IMR-90 (cell line): ENCODE measurements around the gene CNTNAP1. TPM values are rescaled to one million over a fixed set of nuclear protein-coding genes. Genes with fewer than 3 reads are reported as not detected.

Experiments used
- ATAC-seq: fragments of 200-7000 bp; cut with Tn5 transposase; 2 replicates; pipeline ENCODE4 v1.9.1; 2020; ENCODE audit warnings: low read depth, mild to moderate bottlenecking, moderate library complexity
- BruUV-seq: library from RNA; stranded (reverse); fragments of 400-500 nt; replicated peaks from 2 replicates; lab custom pipeline; 2021; lab: Mats Ljungman, UMichigan
- CTCF ChIA-PET: fragments of 300-600 bp; formaldehyde crosslinking; extraction: SDS; loops from one replicate; lab custom pipeline; 2021; ENCODE audit warnings: antibody characterized with exemption; lab: Yijun Ruan, JAX
- POLR2A ChIA-PET: fragments of 300-600 bp; sonication (Branson Sonifier 250); formaldehyde crosslinking; loops from one replicate; lab custom pipeline; 2022; ENCODE audit warnings: antibody characterized with exemption; ENCODE audit not compliant: unreplicated experiment; lab: Charles Lee
- DNase-seq: peaks from one replicate; pipeline ENCODE4 v3.0.0; 2013
- H2AFZ ChIP-seq: replicated peaks from 2 replicates; pipeline ENCODE3; 2013; ENCODE audit warnings: low read length, mild to moderate bottlenecking; ENCODE audit not compliant: poor library complexity
- H2AK5ac ChIP-seq: 2 replicates; pipeline ENCODE4 v1.6.1; 2013; ENCODE audit warnings: low read depth, low read length, inconsistent platforms
- H2AK9ac ChIP-seq: replicated peaks from 2 replicates; pipeline ENCODE3; 2013; ENCODE audit warnings: mild to moderate bottlenecking, low read depth, low read length, moderate library complexity; ENCODE audit not compliant: poor library complexity
- H2BK120ac ChIP-seq: 2 replicates; pipeline ENCODE4 v1.6.1; 2013; ENCODE audit warnings: low read depth, low read length, inconsistent platforms
- H2BK15ac ChIP-seq: 3 replicates; pipeline ENCODE4 v1.6.1; 2013; ENCODE audit warnings: low read depth, low read length, inconsistent platforms
- H2BK20ac ChIP-seq: 2 replicates; pipeline ENCODE4 v1.6.1; 2013; ENCODE audit warnings: low read depth, mild to moderate bottlenecking, inconsistent platforms, low read length, moderate library complexity
- H2BK5ac ChIP-seq: 2 replicates; pipeline ENCODE4 v1.6.1; 2013; ENCODE audit warnings: mild to moderate bottlenecking, low read depth, low read length, inconsistent platforms; ENCODE audit not compliant: poor library complexity, severe bottlenecking
- H3K14ac ChIP-seq: replicated peaks from 2 replicates; pipeline ENCODE4 v1.6.1; 2013; ENCODE audit warnings: low read depth, low read length, inconsistent platforms
- H3K18ac ChIP-seq: 2 replicates; pipeline ENCODE4 v1.6.1; 2013; ENCODE audit warnings: low read depth, low read length, control low read depth
- H3K23ac ChIP-seq: 2 replicates; pipeline ENCODE4 v1.6.1; 2013; ENCODE audit warnings: low read depth, low read length, inconsistent platforms
- H3K27ac ChIP-seq: 2 replicates; pipeline ENCODE4 v1.5.1; 2013; ENCODE audit warnings: mild to moderate bottlenecking, control low read depth, low read length; ENCODE audit not compliant: insufficient read depth
- H3K27me3 ChIP-seq: 2 replicates; pipeline ENCODE4 v1.6.1; 2013; ENCODE audit warnings: low read length; ENCODE audit not compliant: control insufficient read depth, insufficient read depth
- H3K36me3 ChIP-seq: 2 replicates; pipeline ENCODE4 v1.6.1; 2013; ENCODE audit warnings: low read length, mixed read lengths; ENCODE audit not compliant: control insufficient read depth, insufficient read depth
- H3K4ac ChIP-seq: 2 replicates; pipeline ENCODE4 v1.6.1; 2013; ENCODE audit warnings: low read depth, low read length, inconsistent platforms
- H3K4me1 ChIP-seq: 2 replicates; pipeline ENCODE4 v1.6.1; 2013; ENCODE audit warnings: low read length, mixed read lengths; ENCODE audit not compliant: control insufficient read depth, insufficient read depth
- H3K4me2 ChIP-seq: 2 replicates; pipeline ENCODE4 v1.6.1; 2013; ENCODE audit warnings: low read depth, mild to moderate bottlenecking, control low read depth, low read length, moderate library complexity
- H3K4me3 ChIP-seq: 2 replicates; pipeline ENCODE4 v1.5.1; 2013; ENCODE audit warnings: low read depth, mild to moderate bottlenecking, control low read depth, low read length, moderate library complexity; ENCODE audit not compliant: insufficient read depth
- H3K56ac ChIP-seq: 2 replicates; pipeline ENCODE4 v1.6.1; 2013; ENCODE audit warnings: low read length, inconsistent platforms; ENCODE audit not compliant: insufficient read depth; ENCODE audit errors: extremely low read depth
- H3K79me1 ChIP-seq, 2 experiments: 2 replicates each; pipeline ENCODE4 v1.6.1; 2013; ENCODE audit warnings: low read length in 2 of 2, inconsistent platforms in 1 of 2, low read depth in 1 of 2
- H3K9ac ChIP-seq: 2 replicates; pipeline ENCODE4 v1.6.1; 2013; ENCODE audit warnings: low read depth, low read length, control low read depth
- H3K9me1 ChIP-seq: 2 replicates; pipeline ENCODE4 v1.6.1; 2013; ENCODE audit warnings: low read length, inconsistent platforms; ENCODE audit not compliant: insufficient read depth
- H3K9me3 ChIP-seq: 2 replicates; pipeline ENCODE4 v1.6.1; 2013; ENCODE audit warnings: low read length; ENCODE audit not compliant: control insufficient read depth, insufficient read depth
- H4K20me1 ChIP-seq: 2 replicates; pipeline ENCODE4 v1.6.1; 2013; ENCODE audit warnings: low read length, inconsistent platforms; ENCODE audit not compliant: insufficient read depth
- H4K5ac ChIP-seq: 2 replicates; pipeline ENCODE4 v1.6.1; 2013; ENCODE audit warnings: mild to moderate bottlenecking, low read depth, low read length, control low read depth
- H4K8ac ChIP-seq, 2 experiments: 2 replicates each; pipeline ENCODE4 v1.6.1; 2013; ENCODE audit warnings: low read depth in 2 of 2, low read length in 2 of 2, control low read depth in 1 of 2, inconsistent platforms in 1 of 2
- H4K91ac ChIP-seq: 2 replicates; pipeline ENCODE4 v1.6.1; 2013; ENCODE audit warnings: low read depth, low read length, inconsistent platforms; ENCODE audit not compliant: insufficient read depth
- BHLHE40 ChIP-seq: fragments of 150-350 bp; IDR thresholded peaks from 2 replicates; pipeline ENCODE4 v1.6.1; 2016; ENCODE audit warnings: mild to moderate bottlenecking, low read depth, low read length
- CEBPB ChIP-seq: IDR thresholded peaks from 2 replicates; pipeline ENCODE4 v1.6.1; 2012; ENCODE audit warnings: low read depth, low read length, improper control_type of control experiment
- CTCF ChIP-seq: conservative IDR thresholded peaks from 2 replicates; pipeline ENCODE4 v1.5.1; 2012; ENCODE audit warnings: mild to moderate bottlenecking, low read depth, low read length, improper control_type of control experiment
- MAZ ChIP-seq: IDR thresholded peaks from 2 replicates; pipeline ENCODE4 v1.6.1; 2012; ENCODE audit warnings: low read depth, mild to moderate bottlenecking, low read length, improper control_type of control experiment, moderate library complexity, borderline replicate concordance
- WGBS, 2 experiments: methylation state at CpG; one replicate each; pipeline versions ENCODE4 v1.1.5 to v1.1.7; 2013; ENCODE audit warnings: missing lambda C conversion rate in 2 of 2; ENCODE audit not compliant: insufficient read length in 1 of 2; ENCODE audit errors: extremely low coverage in 2 of 2; 5-methylcytosine and 5-hydroxymethylcytosine counted together
- dilution Hi-C: fragments of 300-500 bp; cut with HindIII; formaldehyde crosslinking; loops from one replicate; pipeline ENCODE4 v1.14.3; 2018; ENCODE audit warnings: low sequenced_read_pairs; ENCODE audit not compliant: unreplicated experiment
- in situ Hi-C: fragments of 300-500 bp; cut with MboI; formaldehyde crosslinking; loops from 3 replicates; pipeline ENCODE4 v1.14.3; 2019; ENCODE audit warnings: low sequenced_read_pairs, inconsistent platforms, mixed read lengths
- intact Hi-C: fragments of 100-400 bp; cut with micrococcal nuclease; formaldehyde crosslinking; loops from 2 replicates; pipeline ENCODE4 v1.10.0; 2022
- polyA plus RNA-seq, 3 experiments: library from polyadenylated mRNA; depleted of rRNA; stranded (reverse); fragments of >200 nt; gene quantifications; 2 replicates each; pipeline ENCODE4 v1.2.3, GENCODE V29; 2012; ENCODE audit warnings: low replicate concordance in 1 of 3
- total RNA-seq: library from RNA; depleted of rRNA; stranded (reverse); fragments of >200 nt; gene quantifications from 2 replicates; pipeline ENCODE4 v1.2.3, GENCODE V29; 2012

The CNTNAP1 gene
- total and polyA plus RNA-seq, 2 of the 4 experiments (the other 2 are of a cell fraction), result 12.2 to 72.2 TPM

GRCh38 chr17:42684929-42685556 is 2.7 kb downstream of the CNTNAP1 start:
- TF ChIP-seq MAZ (no peak), CEBPB (no peak), BHLHE40 (no peak), CTCF (no peak)
- DNase-seq, result no peak

More at GRCh38 chr17:42684929-42685556, 2.7 kb downstream of the CNTNAP1 start:
- Histone ChIP-seq H4K91ac (no peak overlapping the region), H3K56ac (no peak overlapping the region), H2AFZ (peak overlapping the region; percentile 37), H2BK5ac (no peak overlapping the region), H4K8ac (no peak overlapping the region), H3K27ac (no peak overlapping the region), H4K20me1 (0 out of 2 replicates have a peak, but pooled peaks cover 8% of the 10 kb centered on the region), H3K4ac (no peak overlapping the region), H2AK9ac (peak overlapping the region; percentile 59), H3K14ac (no peak overlapping the region), H2AK5ac (0 out of 2 replicates have a peak overlapping the region, but pooled peaks have one; percentile 9), H3K23ac (no peak overlapping the region), H3K18ac (no peak overlapping the region), H3K4me2 (no peak overlapping the region), H3K9ac (no peak overlapping the region), H4K5ac (no peak overlapping the region), H3K27me3 (no peaks in the 10 kb centered on the region), H3K9me3 (no peaks in the 10 kb centered on the region), H2BK15ac (no peak overlapping the region), H3K79me1 (peaks cover 7 to 35% of the 10 kb centered on the region in 2 experiments), H3K9me1 (peaks cover 23% of the 10 kb centered on the region), H2BK20ac (no peak overlapping the region), H2BK120ac (no peak overlapping the region), H3K4me3 (no peak overlapping the region), H3K36me3 (peaks cover 44% of the 10 kb centered on the region), H3K4me1 (peaks cover 15% of the 10 kb centered on the region)
- ChIA-PET CTCF (no interaction called here), POLR2A (no interaction called here)
- dilution Hi-C loops, result no loop called here
- in situ Hi-C loops, result loop anchor here (5.0 to 25.0 kb wide), 2 partner anchors 108 to 627 kb away; partner anchors contain the start of gene PSMC3IP
- BruUV-seq, result no TSS peak
- WGBS, 2 experiments, result 73% methylated on average over 19 of the region's 50 CpGs; no CpG with 5 or more reads in 1 of the 2 experiments
- no peak for ATAC-seq
- intact Hi-C loops, result no loop called here
